Sigmoid colon (tissue), 4 donors: ENCODE measurements around the gene ALDOB.

Source experiments
- EP300 ChIP-seq, 4 donors: sonication (generic); formaldehyde crosslinking; IDR thresholded peaks; one replicate each; pipeline ENCODE4 v1.6.1; 2017; ENCODE audit warnings: antibody characterized with exemption in 4 of 4
- POLR2A ChIP-seq, 2 donors: fragments of 450-650 bp; IDR thresholded peaks; one replicate each; pipeline ENCODE4 v1.6.1; 2016; ENCODE audit warnings: antibody characterized with exemption in 2 of 2, mild to moderate bottlenecking in 2 of 2, moderate library complexity in 2 of 2
- POLR2AphosphoS5 ChIP-seq, 4 donors: sonication (generic); formaldehyde crosslinking; IDR thresholded peaks; one replicate each; pipeline ENCODE4 v1.6.1; 2017; ENCODE audit warnings: antibody characterized with exemption in 4 of 4
- TF ChIP-seq, protein P1 (sequence below), 4 experiments: fragments of 450-650 bp in 3 of 4; fragments of 200-600 bp in 1 of 4; IDR thresholded peaks; one replicate each; pipeline ENCODE4 v1.5.1; 2016 to 2019; ENCODE audit warnings: antibody characterized with exemption in 4 of 4, mild to moderate bottlenecking in 3 of 4, moderate library complexity in 2 of 4

- TF ChIP-seq EP300 (IDR thresholded peaks at IDR 0.05) (no peak), POLR2A (IDR thresholded peaks at IDR 0.05) (no peak), POLR2AphosphoS5 (IDR thresholded peaks at IDR 0.05) (no peak)
- TF ChIP-seq, protein P1, sequence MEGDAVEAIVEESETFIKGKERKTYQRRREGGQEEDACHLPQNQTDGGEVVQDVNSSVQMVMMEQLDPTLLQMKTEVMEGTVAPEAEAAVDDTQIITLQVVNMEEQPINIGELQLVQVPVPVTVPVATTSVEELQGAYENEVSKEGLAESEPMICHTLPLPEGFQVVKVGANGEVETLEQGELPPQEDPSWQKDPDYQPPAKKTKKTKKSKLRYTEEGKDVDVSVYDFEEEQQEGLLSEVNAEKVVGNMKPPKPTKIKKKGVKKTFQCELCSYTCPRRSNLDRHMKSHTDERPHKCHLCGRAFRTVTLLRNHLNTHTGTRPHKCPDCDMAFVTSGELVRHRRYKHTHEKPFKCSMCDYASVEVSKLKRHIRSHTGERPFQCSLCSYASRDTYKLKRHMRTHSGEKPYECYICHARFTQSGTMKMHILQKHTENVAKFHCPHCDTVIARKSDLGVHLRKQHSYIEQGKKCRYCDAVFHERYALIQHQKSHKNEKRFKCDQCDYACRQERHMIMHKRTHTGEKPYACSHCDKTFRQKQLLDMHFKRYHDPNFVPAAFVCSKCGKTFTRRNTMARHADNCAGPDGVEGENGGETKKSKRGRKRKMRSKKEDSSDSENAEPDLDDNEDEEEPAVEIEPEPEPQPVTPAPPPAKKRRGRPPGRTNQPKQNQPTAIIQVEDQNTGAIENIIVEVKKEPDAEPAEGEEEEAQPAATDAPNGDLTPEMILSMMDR (IDR thresholded peaks at IDR 0.05) = no peak
Observed at GRCh38 chr9:101470929-101471328, 35.4 kb upstream of the ALDOB start.
